ENCODE results near the gene CUL4A.

The CUL4A gene

DNA sequence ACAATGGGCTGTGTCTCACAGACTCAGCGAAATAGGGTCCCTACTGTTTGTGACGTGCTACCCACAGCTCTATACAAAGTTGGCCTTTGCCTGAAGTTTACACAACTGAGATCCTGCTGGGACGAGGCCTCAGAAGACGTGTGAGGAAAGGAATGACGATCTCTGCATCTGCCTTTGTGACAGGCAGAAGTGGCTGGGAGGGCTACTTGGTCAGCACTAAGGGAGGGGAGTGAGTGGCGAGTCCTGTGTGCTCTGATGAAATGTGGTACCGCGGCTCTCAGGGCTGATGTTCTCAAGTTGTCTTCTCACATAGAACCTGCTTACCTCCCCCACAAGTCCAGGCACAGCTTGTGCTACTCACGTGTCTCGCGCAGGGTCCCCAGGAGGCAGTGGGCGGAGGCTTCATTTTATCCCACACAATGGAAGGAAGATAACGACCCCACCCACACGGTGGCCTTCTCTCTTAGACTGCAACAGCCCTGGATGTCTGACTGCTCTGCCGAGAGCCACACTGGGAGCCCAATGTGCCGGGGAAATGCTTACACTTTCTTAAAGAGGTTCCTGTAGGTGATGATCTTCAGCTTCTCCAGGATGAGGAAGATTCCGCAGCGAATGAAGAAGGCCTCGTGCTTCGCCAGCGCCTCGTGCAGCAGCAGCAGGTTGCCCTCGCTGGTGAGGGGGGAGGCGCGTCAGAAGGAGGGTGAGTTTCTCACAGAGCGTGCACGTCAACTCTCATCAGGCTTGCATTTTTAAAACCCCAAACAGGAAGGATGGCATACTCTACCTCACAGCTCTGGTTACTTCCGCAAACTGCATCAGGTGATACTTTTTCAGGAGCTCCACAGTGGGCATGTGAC lies 29.8 kb upstream of the CUL4A start:
- DNase-seq (ENCODE audit: low spot score), result no peak

DNA sequence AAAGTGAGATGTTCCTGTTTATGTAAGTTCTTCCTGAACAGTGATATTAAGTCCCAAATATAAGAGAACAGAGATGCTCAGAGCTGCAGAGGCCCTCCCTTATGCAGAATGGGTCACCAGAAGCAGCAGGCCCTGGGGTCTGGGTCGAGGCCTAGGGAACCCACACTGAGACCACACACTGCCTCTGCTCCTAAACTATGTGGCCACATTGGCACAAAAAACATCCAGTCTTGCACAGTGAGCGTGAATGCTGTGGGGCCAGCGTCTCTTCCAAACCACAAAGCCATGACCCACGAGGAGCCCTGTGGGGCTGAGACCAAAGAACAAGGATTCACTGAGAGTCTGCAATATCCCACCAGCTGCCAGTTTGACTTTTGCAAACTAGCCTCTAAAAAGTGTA lies 27.4 kb upstream of the CUL4A start:
- DNase-seq (ENCODE audit: low spot score), result no peak

DNA sequence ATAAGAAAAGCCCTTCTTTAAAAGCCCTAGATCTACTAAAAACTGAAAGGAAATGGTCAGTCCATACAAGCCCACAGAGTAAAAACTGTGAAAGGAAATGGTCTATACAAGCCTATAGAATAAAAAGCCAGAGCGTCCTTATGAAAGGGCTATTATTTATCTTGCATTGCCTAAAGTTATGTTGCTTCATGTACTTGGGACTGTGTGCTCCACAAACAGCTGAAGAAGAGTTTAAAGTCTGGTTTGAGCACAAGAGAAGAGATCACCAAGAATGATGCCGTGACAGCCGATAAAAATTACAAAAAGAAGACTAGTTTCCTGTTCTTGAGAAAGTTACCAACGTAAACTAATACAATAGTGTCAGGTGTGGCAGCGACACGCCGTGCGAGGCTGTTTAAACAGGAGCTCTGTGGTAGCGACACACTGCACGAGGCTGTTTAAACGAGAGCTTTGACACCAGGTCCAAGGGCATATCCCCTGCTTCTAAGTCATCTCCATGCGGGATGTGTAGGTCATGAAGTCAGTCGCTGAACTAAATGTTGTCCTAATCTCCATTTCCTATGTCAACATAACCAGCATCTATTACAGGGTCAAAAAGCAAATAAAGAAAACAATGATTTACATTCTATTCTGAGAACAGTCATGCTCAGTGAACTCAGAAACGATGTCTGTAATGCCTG lies 25.8 kb upstream of the CUL4A start:
- no peak for DNase-seq (ENCODE audit: low spot score)

DNA sequence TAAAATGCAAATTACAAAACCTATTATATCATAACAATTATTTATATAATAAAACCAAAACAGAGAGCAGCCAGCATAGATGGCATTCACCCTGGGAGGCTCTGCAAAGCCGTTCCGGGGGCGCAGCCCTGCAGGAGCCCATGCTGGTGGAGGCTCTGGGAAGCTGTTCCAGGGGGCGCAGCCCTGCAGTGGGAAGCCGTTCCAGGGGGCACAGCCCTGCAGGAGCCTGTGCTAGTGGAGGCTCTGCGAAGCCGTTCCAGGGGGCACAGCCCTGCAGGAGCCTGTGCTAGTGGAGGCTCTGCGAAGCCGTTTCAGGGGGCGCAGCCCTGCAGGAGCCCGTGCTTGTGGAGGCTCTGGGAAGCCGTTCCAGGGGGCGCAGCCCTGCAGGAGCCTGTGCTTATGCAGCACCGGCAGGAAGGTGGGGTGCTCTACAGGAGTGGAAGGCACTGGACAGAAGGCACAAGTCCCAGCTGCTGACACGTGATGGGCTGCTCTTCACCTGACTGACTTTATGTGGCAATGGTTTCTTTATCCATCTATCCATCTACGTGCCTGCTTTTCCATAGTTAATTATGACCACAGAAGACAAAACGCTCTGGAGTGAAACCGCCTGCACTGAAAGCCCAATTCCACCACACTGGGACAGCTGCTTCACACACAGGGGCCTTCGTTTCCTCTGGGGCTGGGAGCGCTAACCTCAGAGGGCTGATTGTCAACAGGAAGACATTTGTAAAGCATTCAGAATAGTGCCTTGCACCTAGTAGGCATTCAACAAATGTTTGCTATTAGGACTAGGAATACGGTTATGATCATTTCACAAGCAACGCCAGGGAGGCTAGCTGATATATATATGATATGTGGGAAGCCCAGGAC lies 24.6 kb upstream of the CUL4A start:
- no peak for DNase-seq (ENCODE audit: low spot score)

DNA sequence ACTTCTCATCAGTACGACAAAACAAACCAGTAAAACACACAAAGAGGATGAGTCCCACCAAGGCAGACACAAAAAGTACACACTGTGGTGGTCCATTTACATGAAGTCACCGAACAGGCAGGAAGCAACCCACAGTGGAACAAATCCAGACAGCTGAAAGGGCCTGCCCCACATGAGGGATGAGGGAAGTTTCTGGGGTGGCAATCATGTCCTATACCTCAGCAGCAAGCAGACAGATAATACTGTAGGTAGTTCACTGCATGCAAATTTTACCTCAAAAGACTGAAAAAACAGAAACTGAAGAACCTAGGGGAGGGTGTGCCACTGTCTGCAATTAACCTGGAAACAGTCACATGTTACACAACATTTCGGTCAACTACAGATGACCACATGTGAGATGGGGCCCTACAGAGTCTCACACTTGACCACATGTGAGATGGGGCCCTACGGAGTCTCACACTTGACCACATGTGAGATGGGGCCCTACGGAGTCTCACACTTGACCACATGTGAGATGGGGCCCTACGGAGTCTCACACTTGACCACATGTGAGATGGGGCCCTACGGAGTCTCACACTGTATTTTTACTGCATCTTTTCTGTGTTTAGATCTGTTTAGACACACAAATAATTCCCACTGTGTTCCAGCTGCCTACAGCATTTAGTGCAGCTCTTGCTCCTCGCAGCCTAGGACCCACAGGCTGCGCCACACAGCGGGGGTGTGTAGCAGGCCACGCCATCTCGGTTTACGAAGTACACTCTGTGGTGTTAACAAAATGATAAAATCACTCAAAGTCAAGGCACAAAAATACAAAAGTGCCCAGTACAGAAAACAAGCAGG lies 23.1 kb upstream of the CUL4A start:
- no peak for DNase-seq (ENCODE audit: low spot score)

DNA sequence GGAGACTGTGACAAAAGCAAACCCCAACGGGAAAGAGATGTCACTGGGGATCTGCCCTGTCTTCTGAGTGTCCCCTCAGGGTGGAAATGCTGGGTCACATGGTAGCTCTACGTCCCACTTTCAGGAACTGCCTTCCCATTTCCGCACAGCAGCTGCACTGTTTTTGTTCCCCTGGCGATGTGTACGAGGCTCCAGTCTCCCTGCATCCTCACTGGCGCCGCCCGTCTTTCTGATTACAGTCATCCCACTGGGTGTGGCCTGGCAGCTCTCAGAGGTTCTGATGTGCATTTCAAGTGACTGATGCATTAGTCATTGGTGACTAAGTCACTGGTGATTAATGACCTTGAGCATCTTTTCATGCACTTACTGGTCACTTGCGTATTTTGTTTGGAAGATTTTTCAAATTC lies 22.1 kb upstream of the CUL4A start:
- no peak for DNase-seq (ENCODE audit: low spot score)

DNA sequence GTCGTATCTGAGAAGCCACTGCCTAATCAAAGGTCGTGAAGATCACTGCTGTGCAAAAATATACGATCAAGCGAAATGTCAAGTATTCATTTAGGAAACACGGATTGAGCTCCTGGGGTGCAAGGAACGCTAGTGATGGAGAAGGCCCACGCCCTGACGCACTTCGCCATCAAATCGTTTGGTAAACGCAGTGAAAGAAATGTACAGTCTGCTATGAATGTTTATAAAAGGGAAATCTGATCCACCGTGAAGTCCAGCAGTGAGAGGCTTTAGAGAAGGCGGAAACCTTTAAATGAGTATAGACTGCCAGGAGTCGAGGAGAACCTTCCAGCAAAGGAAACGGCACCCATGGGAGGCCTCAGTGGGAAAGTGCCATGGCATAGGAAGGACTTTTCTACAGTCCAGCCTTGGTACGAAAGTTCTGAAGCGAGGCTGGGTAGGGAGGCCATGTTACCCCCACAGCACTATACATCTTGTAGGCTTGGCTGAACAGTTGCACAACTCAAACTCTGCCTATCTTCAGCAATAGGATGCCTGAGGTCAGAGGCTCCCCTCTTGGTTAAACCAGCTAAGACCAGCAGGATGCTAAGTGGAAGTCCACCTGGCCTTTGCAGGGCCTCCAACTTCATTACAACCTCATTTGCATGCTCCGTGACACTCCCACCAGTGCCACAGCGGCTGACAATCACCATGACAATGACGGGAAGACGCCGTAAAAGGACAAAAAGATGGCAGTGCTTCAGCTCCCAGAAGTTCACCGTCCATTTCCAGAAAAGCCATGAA lies 21.3 kb upstream of the CUL4A start:
- DNase-seq (ENCODE audit: low spot score), result no peak

DNA sequence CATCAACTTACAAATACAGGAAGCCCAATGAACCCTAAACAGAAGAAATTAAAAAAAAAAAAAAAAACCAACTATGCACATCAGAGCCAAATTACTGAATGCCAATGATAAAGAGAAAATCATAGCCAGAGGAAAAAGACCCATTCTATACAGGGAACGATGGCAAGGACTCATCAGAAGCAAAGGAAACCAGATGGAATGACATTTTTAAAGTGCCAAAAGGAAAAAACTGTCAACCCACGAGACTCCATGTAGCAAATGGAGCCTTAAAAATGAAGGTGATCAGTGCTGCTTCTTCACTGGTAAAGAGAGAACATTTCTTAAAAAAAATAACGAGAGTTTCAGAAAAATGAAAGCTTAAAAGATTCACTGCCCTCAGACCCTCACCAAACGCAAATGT lies 19.2 kb upstream of the CUL4A start:
- no peak for DNase-seq (ENCODE audit: low spot score)

DNA sequence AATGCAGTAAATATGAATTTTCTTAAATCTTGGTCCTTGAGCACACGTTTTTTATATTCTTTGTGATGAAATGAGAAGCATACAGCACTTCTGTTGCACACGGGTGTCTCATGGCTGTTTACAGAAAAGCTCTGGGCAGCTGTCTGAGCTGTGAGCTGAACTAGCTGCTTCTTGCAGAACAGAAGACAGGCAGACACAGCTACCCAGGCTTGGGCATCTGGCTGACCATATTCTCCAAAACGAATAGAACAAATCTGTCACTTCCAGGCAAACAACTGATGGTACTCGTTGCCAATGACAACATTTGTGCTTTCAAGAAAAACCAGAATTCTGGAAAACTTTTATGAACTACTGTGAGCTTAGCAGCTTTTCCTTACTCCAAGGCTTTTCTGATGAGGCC lies 17.1 kb upstream of the CUL4A start:
- DNase-seq (ENCODE audit: low spot score), result no peak

DNA sequence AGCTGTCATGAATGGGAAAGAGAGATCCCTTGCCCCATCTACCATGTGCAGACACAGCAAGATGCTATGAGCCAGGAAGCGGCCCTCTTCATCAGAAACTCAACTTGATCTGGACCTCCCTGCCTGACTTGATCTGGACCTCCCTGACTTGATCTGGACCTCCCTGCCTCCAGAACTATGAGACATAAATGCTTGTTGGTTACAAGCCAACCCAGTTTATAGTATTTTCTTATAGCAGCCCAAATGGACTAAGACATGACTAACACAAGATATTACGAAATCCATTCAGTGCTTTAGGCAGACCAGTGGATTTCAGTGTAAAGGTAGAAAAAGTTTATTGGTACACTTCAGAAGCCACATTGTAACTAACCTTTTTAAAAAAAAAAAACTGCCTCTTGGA lies 16.5 kb upstream of the CUL4A start:
- no peak for DNase-seq (ENCODE audit: low spot score)

DNA sequence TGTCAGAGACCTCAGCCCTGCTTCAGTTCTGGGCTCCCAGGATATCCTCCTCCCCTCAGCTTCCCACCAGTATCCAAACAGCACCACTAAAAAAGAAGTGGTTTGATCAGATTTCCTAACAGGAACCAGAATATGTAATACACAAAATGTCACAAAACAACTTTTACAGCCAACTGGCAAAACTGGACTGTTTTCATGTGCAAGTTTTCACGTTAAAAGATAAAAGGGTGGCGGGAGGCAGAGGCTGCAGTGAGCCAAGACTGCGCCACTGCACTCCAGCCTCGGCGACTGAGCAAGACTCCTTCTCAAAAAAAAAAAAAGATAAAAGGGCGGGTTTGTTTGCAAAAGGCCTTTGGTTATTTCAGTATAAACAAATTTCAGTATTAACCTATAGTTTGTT lies 14.1 kb upstream of the CUL4A start:
- no peak for DNase-seq (ENCODE audit: low spot score)

DNA sequence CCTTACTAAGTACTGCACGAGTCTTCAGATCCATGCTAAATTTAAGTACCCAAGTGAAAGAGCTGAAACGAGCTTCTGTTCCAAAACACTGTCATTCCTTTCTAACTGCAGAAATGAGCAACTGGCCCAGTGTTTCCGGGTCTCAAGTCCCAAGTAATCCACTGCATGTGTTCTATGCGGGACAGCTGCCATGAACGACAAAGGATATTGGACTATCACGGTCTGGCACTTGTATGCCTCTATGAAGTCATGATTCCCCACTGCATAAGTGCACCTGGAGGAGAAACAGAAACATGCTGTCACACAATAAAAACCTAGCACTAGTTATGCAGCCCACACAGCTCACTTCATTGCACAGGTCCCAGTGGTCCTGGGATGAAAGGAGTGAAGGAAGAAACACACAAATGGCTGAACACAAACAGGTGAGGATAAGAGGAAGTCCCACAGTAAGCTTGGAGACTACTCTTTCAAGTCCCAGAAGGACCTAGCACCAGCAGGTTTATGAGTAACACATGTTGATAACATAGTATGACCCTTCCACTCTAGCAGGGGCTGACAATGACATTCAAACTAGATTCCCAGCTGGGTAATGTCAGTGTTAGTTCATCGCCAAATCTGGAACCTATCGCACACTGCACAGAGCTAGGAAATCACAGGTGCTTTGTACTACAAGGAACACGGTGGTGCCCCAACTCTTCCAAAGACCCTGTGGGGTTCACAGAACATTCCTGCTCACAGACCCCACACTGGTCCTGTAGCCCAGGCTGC lies 12.3 kb upstream of the CUL4A start:
- no peak for DNase-seq (ENCODE audit: low spot score)

DNA sequence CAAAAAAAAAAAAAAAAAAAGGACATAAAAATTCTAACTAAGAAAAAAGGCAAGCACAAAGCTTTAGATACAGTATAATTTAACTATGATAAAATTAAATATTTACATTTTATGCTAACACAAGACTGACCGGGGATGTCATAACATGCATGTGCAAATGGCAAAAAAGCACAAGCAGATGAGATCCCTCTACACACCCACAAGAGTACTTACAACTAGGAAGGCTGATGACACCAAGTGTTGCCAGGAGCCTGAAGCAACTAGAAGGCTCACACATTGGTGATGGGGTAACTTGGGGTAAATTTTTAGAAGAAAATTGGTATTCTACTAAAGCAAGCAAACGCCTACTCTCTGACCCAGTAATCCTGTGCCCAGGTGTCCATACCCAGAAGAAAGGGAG lies 7.6 kb upstream of the CUL4A start:
- no peak for DNase-seq (ENCODE audit: low spot score)

DNA sequence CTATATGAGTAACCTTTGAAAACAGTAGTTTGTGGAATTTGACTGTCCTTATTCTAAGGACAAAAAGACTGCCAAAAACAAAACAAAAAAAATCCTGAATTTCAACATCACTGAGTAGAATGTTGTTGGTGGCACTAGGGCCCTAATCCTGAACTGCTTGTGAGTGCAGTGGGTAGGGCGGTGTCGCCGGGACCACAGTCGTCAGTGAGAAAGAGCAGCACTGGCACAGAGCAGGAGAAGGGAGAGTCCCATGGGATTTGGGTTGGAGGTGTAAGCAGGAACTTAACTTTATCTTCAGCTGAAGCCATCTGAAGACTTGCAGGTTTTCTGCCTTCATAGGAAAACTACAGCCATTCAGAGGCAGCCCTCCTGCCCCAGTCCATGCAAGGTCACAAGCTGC lies 6.5 kb upstream of the CUL4A start:
- DNase-seq (ENCODE audit: low spot score), result no peak

DNA sequence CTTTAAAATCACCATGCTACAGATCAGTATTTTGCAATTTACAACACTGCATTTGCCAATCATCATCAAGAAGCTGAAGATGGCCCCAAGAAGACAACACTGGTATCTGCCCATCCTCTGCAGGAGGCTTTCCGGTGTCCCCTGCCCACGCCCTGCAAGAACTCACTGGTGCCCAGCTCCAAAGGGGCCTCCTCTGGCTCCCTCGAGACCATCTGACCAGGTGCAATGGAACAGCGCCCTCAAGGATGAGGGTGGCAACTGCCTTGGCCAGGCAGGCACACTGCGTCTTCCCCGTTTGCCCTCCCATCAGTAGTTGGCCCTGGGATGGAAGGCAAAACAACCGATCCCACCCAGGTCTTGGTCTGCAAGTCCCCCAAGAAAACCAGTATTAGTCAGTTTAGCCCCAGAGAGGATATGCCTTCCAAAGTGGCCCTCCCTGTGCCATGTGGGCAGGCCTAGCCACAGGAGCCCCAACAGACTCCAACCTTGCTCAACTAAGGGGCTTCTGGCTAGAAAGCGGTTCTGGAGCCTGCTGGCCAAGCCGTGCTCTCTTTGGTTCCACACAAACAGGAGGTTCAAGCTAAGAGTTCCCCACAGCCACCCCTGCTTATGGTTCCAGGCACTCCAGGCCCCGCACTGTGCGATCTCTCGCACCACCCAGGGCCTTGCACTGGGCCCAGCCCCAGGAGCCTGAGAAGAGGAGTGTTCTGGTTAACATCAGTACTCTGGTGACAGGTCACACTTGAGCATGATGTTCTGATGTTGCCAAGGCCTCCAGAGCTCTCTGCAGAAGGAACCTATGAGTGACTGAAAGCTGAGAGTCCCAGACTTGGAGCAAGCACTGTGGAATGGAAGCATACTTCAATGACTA lies 5.7 kb upstream of the CUL4A start:
- no peak for DNase-seq (ENCODE audit: low spot score)

DNA sequence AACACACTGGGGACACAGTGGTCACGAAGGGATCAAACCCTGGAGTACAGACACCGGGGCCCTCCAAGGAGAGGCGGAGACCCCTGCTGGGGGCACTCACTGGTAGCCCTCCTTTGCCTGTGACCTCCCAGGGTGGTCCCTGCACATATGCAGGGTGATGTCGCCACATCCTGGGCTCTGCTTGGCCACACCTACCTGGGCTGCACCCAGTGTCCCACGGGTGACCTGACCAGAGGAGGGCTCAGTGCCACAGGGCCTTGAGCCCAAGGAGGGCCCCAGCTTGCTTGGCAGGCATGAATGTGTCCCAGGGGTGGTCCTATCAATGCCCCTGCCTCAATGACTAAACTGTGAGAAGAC lies 5.1 kb upstream of the CUL4A start:
- DNase-seq (ENCODE audit: low spot score), result no peak

DNA sequence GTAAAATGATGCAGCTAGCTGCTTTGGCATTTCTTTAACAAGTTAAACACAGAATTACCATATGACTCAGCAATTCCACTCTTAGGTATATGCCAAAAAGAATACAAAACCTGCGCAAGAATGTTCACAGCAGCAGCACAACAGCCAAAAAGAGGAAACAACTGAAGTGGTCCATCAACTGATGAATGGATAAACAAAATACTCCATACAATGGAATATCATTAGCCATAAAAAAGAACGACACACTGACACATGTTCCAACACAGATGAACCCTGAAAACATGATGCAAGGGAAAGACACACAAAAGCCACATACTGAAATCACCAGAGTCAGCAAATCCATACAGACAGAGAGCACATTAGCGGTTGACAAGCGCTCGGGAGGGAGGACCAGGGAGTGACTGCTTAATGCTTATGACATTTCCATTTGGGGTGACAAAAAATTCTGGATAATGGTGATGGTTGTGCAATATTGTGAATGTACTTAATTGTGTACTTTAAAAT lies 3.9 kb upstream of the CUL4A start:
- DNase-seq (ENCODE audit: low spot score), result no peak

DNA sequence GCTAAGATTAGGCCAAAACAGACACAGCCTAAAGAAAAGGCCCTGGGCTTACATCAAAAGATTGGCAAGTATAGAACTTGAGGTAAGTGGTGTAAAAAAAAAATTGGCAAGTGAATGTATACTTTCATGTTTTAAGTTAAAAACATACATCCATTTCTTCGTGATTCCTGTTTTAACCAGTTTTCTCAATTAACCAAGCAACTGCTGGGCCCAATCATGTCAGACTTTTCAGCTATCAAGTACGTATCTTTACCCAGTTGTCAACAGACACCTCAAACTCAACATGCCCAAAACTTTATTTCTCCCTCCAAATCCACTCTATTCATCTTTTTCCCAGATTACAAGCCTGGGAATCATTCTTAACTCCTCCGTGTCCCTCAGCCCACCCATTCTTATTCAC lies 2.0 kb upstream of the CUL4A start:
- DNase-seq (ENCODE audit: low spot score), result no peak

DNA sequence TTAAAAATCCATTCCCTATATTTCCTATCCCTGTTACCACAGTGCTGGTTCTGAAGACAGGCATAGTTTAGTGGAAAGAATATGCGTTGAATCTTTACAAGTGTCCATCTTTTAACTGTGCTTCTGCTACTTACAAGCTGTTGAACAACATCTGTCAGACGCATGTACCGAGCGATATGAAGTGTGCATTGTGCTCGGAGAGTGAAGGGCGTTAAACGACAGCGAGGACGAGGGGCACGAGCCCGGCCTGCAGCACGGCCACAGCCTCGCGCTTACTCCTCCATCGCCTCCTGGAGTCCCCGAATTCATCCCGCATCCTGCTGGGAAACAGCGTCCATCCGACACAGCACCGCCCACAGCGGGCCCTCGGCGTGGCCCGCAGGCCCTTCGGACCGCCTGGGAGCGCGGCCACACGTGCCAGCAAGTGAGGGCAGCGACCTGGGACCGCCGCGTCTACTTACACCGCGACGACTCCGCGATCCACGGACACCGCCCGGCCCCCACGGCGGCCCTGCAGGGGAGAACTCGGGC lies 1.5 kb upstream of the CUL4A start:
- DNase-seq (ENCODE audit: low spot score), result peak; percentile 76

Data from ecto neural progenitor cell (in vitro differentiated cells).